ENCODE data around the gene NTRK2.

NTRK2 gene

GRCh38 chr9:84785792-84786547 is 116.4 kb downstream of the NTRK2 start:
- DNase-seq = no peak

- no peak for DNase-seq
Observed at GRCh38 chr9:84788803-84789462, 119.4 kb downstream of the NTRK2 start.

GRCh38 chr9:84789463-84789830 is 119.9 kb downstream of the NTRK2 start:
- no peak for DNase-seq

DNA sequence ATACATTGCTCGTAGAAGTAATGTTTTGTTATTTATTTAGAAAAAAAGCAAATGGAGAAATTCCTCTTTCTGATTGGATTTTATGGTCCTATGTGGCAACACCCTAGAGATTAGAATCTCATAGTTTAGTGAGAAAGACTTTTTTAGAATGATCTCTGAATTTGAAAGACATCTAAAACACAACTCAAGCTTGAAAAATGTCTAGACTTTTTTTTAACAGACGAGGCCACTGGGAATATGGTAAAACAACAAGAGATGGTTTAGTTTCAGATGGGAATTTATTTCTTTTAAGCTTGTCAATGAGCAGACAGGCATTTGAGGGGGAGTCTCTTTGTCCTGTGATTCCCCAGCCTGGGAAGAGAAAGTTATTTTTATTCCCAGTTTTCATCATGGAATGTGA is 122.1 kb downstream of the NTRK2 start:
- DNase-seq = no peak

- DNase-seq = no peak
Observed at GRCh38 chr9:84793251-84793650, 123.7 kb downstream of the NTRK2 start.

- no peak for DNase-seq
Observed at GRCh38 chr9:84794981-84795637, 125.6 kb downstream of the NTRK2 start.

- DNase-seq = no peak
Observed at GRCh38 chr9:84796404-84796803, 126.9 kb downstream of the NTRK2 start.

- no peak for DNase-seq
Observed at GRCh38 chr9:84799251-84799650, 129.7 kb downstream of the NTRK2 start.

DNA sequence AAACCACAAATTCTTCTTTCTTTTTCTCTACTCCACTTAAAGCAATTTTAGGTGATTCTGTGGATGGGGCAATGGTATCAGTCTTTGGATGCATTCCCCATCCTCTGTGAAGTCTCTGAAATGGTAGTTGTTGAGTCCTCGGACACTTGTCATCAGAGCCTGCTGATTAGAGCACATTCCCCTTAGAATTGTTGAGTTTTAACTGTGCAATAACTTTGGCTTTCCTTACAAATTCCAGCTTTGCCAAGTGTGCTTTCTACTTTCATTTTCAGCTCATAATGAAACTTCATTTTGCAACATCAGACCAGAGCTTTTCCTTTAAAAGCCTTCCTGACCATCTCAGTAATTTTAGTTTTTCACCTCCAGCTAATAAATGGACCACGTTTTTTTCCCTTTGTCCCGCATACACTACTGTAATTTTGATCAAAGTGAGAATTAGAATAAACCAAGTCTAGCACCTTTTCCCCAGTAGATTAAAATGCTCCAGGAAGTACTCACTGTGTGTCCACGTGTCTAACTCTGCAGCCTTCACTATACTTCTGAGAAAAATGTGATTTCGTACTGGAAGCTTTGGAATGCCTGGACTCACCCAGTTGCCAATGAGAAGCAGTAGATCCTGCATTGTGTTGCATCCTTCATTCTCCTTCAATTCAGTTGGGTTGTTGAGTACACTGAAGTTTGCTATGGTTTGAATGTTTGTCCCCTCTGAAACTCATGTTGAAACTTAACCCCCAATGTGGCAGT is 135.6 kb downstream of the NTRK2 start:
- DNase-seq = no peak

DNA sequence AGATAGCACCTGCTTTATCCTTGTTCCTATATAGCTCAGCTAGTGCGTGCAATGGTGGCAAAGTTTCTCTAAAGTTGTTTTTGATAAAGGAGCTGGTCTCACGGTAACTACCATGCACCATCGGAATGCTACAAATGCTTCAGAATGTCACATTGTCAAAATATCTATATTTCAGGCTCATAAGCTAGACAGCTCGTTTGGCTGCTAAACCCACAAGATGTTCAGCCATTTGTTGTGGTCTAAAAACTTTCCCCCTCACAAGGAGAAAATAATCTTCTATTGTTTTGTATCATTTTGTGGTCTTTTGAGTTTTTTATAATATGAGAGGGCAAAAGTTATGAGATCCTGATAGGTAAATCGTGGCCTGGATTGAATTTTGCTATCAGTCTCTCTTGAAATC is 137.9 kb downstream of the NTRK2 start:
- no peak for DNase-seq

DNA sequence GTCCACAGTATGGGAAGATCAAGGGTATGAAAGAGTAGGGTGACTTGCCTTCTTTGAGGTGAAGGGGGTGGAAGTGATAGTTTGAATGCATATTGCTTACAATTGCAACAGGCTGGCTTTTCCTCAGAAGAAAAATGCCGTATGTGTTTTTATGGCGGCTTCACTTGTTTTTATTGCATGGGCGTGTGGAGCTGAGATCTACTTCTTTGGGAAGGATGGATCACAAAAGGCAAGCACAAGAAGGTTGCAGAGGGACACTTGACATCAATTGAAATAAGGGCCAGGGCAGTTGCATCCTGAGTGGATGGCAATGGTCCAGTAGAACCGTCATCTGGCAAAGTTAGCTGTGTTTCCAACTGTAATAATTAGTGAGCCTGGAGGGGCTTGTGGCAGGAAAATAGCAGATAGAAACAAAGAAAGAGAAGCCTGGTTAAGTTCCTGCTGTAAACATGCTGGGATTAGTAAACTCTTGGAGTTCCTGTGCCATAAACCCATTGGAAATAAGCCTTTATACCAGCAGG is 138.4 kb downstream of the NTRK2 start:
- DNase-seq = no peak

- DNase-seq = no peak
Observed at GRCh38 chr9:84808416-84808815, 138.9 kb downstream of the NTRK2 start.

- no peak for DNase-seq
Observed at GRCh38 chr9:84811072-84811750, 141.7 kb downstream of the NTRK2 start.

DNA sequence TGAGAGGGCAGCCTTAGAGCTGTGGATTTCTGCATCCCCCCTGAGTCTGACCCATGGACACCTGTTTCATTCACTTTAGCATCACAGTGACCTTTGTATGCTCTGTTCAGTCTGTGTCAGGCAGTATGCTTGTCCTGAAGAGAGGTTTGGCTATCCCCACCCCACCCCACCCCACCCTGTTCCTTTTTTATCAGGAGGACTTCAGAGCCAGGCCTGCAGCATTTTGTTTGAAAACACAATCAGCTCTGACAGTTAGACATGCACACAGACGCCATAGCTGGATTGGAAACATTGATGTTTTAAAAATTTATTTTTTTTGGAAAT is 142.2 kb downstream of the NTRK2 start:
- no peak for DNase-seq

- no peak for DNase-seq
Observed at GRCh38 chr9:84812355-84812754, 142.8 kb downstream of the NTRK2 start.

GRCh38 chr9:84812847-84813246 is 143.3 kb downstream of the NTRK2 start:
- no peak for DNase-seq

GRCh38 chr9:84815554-84815953 is 146.0 kb downstream of the NTRK2 start:
- no peak for DNase-seq

GRCh38 chr9:84817038-84817437 is 147.5 kb downstream of the NTRK2 start:
- DNase-seq = no peak

DNA sequence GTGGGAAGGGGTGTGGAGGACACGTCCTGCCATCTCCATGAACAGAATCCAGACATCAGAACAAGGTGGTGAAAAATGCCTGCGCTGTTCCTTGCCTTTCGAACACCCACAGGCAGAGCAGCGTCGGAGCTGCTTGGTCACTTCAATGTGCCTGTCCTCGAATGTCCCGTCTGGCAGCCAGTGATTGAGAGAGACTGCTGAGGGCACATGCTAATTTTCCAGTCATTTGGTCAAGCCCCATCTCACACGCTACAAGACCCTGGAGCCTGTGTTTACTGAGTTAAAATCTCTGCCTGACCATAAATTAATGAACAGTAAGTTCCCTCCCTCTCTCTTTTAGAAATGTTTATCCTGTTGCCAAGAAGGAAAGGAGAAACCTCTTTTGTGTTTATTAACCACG is 149.3 kb downstream of the NTRK2 start:
- no peak for DNase-seq

GRCh38 chr9:84819491-84819991 is 150.0 kb downstream of the NTRK2 start:
- no peak for DNase-seq

DNA sequence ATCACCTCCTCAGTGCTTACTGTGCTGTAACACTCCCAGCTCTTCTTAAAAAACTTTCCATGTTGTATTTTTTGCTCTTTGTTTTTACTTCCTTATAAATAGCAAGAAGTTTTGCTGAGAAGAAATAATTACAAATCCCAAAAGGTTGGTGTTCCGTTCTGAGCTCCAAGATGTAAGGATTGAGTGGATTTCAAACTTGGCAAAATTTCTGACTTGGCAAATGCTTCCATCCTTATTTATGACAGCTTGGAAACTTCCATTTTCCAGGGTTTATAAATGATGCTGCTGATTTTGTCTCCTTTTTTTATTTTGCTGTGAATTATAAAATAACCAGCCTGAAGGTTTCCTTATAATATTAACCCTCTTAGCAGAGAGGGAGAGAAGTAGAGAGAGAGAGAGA is 151.9 kb downstream of the NTRK2 start:
- no peak for DNase-seq

DNA sequence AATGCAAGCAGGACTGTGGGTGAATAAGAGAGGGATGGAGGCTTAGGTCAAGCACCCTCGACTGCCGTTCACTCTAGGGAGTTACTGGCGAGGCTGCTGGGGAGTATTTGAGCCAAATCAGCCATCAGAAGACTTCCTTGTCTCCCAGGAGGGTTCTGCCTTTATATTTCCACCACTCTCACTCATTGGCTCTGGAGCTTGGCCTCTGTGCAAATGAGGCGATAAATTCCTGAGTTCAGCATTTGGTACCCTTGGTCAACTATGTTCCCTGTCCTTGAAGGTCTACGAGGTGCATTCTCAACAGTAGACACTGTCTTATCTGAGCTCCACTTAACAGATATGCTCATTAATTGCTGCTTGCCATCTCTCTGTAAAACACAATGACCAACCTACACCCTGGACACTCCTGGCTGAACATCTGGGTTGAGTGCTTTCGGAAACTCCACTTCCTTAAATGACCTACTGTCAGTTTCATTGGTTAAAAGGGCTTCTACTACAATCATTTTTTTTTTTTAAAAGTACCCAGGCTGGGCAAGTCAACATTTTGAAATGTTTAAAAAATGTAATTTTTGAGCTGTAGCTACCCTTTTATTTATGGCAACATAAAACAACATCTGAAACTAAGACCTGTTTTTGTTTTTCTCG is 153.2 kb downstream of the NTRK2 start:
- DNase-seq = no peak

All from activated CD8-positive, alpha-beta memory T cell treated with anti-CD3 and anti-CD28 coated beads, Interleukin-2, amount 50 U/mL, for 48 hours (primary cell).